GM18858 (cell line): ENCODE measurements around the gene RALGPS2.
"Not testable (repeated sequence)": the region's sequence is repeated elsewhere in the genome, so short reads cannot be mapped to it uniquely, and the experiment has no call there.

Experiments used
- ATAC-seq: cut with Tn5 transposase; IDR thresholded peaks from one replicate; pipeline ENCODE4 v1.9.1; 2021; ENCODE audit not compliant: unreplicated experiment

Gene RALGPS2

DNA sequence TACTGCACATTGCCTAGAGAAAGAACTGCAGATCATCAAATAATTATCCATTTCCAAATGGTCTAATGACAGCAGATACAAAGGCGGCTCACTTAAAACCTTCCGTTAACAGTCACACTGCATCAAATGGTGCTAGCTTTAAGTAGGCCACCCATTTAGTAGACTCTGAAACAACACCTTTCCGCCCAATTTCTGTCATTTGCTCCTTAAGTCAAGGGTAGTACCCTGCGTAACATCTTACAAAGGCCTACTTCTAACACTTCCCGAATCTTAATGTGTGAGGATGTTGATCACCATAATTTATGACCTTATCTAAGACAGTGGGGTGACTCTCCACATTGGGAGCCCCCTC is 692 bp upstream of the RALGPS2 start:
- ATAC-seq: no peak

DNA sequence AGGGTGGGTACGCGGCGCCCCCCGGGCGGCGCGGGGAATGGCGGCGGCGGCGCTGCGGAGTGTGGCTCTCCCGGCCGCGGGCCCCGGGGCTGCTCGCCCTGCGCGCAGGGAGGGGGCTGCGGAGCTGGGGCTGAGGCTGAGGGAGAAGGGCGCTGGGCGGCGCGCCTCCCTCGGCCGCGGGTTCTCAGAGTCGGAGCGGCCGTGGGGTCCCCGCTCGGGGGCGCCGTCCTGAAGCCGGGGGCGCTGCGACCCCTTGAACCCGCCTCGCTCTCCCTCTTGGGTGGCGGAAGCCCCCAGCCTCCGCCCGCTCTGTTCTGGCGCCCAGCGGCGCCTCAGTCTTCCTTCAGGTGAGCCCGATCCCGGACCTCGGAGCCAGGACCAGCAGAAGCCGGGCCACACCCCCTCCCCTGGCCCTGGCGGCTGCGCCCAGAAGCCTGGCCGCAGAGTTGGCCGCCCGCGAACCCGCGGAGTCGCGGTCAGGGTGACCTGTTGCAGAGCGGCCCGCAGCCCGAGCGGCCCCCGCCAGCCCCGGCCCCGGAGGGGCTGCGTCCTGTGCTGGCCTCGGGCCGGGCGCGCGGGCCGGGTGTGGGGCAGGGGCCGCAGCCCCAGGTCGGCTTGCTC is 532 bp downstream of the RALGPS2 start:
- peak; percentile 12 for ATAC-seq

DNA sequence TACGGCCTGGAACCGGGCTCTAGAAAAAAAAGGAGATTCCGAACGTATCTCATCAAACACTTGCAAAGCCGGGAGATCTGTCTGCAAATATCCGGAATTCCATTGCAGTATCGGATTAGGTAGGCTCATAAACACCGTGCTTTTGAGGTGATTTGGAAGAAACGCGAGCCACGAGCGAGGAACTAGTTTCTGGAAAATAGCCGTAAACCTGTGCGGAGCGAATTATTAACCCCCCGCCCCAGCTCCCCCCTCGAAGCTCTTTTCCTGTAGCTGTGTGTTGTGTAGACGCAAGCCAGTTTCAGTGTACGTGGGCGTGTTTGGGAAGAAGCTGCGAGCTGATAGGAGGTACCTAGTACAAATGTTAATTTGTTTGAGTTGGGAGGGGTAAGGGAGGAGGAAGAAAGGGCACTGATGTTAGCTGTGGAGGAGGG is 1.1 kb downstream of the RALGPS2 start:
- ATAC-seq: peak; percentile 73

DNA sequence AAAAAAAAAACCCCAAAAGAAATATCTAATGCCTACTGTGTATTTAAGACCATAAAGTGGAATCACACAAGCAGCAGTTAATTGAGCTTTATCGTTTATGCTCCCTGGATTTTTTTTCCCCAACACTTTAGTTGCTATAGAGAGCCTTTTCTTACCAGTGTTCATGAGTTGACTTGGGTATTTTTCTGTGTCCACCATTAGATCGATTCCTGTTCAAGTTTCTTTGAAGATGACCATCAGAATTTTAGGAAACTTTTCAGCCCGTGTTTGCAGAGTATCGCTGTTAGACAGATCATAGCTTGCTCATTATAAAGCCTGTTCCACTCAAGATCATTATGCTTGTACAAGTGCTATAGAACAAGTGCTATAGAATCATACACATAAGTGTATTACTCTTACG is 1.5 kb downstream of the RALGPS2 start:
- no peak for ATAC-seq

DNA sequence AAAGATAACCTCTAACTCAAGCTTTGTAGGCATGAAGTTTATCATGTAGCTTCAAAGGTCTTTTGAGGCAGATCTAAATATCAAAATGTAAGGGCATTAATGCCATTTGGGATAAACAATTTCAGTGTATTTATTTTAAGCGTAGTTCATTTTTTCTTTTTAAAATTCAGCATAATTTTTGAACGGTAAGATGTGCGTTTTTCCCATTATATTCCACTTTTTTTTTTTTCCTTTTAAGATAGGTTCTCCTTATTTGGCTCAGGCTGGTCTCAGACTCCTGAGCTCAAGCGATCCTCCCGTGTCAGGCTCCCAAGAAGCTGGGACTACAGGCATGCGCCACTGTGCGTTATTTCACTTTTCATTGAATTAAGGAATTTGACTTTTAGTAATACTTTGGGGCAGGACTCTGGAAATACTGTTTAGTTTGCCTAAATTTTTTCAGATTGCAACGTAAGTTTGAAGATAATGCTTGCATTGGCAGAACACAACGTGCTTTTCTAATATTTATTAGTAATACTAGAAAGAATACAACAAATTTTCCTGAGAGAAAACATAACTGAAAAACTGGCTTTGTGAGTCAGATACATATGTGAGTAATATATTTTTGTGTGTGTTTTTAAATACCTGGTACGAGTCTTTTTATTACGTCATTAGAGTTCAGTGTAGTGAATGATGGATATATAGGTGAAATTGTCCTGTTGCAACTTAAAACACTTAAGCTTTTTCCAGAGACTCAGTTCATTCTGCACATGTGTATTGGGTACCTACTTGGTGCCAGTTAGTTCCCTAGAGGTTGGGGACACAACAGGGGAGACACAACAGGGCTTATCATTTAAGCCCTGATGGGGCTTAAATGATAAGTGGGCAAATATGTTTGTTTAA is 2.2 kb downstream of the RALGPS2 start:
- no peak for ATAC-seq

DNA sequence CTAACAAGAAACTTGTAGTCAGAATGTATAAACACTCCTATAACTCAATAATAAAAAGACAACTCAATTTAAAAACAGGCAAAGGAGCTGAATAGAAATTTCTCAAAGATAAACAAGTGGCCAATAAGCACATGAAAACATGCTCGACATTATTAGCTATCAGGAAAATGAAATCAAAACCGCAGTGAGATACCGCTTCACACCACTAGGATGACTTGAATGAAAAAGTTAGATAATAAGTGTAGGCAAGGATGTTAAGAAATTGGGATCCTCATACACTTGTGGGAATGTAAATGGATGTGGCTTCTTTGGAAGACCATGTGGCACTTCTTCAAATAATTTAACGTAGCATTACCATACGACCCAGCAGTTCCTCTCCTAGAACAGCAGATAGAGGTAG is 8.9 kb downstream of the RALGPS2 start:
- no peak for ATAC-seq

DNA sequence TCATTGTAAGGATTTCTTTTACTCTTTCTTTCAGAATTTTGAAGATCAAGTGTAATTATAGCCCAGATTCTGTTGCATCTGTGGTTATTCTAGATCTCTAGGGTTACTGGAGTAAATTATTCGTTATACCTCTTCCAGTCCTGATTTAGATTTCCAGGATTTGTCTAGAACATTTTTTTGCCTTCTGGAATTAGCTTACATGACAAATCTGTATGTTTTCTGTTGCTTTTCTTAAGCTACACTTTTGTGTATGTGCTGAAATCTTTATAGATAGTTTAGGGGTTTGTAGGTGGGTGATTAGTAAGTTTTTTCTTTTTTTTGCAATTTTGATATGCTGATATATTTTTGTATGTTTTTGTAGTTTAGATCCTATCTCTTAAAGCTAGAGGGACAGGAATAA is 13.7 kb downstream of the RALGPS2 start:
- ATAC-seq: no peak

DNA sequence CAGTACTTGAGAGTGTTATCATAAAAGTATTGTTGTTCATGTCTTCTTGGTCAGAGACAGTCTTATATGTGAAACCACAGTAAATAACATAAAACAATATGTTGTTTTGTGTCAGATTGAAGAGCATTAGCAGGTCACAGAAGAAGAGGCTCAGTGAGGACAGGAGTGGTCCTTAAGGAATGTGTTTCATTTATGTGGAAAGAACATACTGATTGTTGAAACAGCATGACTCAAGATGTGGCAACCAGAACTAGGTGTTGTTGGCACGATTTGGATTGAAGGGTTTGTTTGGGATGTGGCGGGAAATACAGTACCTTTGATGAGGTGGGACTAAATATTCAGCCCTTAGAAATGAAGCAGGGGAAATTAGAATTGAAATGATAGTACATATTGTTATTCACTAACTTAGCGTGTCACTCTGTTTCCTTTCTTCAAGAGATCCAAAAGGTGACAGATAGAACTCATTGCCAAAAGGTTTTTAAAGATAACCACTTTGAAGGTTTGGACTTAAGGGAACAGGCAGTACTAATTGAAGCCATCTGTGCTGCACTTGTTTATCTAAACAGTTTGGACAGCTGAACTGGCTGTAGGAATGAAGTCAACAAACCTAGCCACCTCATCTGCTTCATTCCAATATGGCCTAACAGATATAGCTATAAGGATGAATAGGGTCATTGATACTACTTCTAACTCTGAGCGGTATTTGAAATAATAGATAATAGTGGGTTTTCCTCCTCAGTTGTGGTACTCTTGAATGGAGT is 14.4 kb downstream of the RALGPS2 start:
- ATAC-seq: no peak

DNA sequence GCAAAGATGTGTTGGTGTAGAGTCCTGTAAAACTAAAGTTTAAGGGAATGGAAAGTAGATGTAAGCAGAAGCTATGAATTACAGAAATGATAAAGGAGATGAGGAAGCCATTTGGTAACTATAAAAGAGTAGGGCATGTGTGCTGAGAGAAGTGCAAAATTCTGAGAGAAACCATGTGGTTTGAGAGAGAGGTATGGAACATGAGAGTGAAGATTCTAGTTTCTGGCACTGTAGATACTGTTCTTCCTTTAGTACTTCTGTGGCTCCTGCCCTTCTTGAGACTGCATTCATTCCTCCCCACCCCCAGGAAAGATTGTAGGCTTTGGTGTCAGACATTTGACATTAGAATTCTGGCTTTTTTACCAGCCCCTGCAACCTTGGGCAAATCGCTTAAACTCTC is 15.4 kb downstream of the RALGPS2 start:
- no peak for ATAC-seq

DNA sequence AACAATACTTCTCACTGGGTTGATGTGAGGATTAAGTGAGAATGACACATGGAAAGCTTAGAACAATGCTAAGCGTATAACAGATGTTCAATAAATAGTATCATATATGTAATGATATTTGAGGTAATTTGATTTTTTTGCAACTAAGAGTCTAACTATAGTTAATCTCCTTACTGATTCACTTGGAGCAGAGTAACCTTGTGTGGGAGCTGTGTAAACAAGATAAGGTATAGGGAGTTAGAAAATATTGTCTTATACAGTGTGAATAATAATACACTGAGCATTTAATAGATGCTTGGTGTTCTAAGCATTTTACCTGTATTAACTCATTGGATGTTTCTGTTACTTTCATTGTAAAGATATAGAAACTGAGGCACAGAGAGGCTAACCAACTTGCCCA is 15.9 kb downstream of the RALGPS2 start:
- ATAC-seq: no peak

DNA sequence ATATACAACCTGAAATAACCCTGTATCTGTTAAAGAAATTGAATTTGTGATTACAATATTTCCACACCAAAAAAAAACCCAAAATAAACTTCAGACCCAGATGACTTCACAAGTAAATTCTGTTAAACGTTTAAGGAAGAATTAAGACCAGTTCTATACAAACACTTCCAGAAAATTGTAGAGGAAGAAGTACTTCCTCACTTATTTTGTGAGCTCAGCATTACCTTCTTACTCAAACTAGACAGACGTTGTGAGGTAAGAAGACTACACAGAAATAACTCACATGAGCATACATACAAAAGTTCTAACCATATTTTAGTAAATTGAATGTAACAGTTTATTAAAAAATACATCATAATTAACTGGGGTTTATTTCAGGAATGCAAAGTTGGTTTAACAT is 18.8 kb downstream of the RALGPS2 start:
- ATAC-seq: no peak

DNA sequence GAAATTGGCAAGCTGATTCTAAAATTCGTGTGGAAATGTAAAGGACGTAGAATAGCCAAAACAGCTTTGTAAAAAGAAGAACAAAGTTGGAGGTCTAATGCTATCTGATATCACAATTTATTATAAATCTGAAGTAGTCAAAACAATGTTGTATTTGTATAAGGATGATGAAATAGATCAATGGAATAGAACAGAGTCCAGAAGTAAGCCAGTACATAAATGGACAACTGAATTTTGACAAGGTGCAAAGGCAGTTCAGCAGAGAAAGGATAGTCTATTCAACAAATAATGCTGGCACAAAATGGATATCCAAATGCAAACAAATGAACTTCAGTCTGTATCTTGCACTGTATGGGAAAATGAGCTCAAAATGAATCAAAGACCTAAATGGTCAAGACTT is 20.2 kb downstream of the RALGPS2 start:
- no peak for ATAC-seq

DNA sequence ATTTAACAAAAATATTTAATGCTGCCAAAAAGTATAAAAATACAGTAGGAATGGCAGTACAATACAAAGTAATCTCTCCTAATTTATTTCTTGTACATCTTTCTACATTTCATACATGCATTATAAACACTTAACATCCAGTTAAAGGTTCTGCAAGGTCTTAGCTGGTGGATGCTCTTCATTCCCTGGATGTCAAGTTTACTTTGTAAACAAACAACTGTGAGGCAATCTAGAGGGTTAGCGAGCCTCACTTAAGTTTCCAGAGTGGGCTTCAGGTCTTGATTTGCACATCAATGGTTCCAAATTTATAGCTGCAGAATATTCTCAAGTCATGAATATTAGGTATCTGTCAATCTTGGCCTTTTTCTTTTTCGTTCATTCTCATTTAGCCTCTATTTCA is 21.3 kb downstream of the RALGPS2 start:
- ATAC-seq: no peak

DNA sequence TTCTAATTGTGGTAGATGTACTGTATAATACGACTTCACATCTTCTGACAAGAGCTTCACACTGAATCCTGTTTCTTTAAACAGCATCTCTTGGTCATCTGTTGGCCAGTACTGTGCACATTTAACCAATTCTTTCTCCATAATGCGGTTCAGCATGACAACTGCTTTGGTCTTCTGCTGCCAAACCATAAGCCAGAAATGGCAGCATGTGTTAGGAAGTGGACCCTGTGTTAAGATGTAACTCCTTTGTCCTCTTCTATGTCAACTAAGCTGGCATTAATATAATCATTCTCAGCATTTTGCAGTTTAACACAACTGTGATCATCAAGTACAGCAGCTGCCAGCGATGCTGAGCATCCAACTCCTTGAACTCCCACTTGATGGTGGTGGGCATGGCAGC is 22.3 kb downstream of the RALGPS2 start:
- ATAC-seq: not testable (repeated sequence)

DNA sequence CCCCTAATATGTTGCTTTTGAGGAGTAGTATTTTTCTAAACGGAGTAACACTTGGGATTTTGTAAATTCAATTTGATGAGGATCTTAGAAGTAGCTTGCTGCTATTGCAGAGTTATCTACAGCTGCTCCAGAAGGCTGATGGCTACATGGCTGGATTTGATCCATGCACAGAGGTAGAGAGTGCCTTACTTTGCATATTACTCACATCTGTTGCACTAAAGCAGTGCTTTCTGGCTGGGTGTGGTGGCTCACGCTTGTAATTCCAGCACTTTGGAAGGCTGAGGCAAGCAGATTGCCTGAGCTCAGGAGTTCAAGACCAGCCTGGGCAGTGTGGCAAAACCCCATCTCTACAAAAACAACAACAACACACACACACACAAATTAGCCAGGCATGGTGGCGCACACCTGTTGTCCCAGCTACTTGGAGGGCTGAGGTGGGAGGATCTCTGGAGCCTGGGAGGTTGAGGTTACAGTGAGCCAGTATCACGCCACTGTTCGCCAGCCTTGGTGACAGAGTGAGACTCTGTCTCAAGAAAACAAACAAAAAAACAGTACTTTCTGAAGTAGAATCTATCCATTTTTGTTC is 24.6 kb downstream of the RALGPS2 start:
- no peak for ATAC-seq

DNA sequence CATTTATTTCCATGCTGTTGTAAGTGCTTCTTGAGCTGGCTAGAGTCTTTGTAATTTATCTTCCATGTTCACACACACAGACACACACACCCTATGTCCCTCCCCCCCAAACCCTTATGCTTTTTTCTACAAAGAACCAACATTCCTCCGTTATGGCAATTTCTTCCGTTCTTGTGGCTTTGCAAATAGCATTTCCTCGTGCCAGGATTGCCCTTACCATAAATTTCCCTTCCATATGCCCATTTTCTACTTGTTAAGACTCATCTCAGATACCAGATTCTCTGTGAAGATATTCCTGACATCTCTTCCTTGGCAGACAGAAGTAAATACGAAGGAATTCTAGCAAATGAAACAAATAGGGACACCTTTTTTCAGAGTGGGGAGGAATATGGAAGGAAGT is 26.0 kb downstream of the RALGPS2 start:
- ATAC-seq: no peak

DNA sequence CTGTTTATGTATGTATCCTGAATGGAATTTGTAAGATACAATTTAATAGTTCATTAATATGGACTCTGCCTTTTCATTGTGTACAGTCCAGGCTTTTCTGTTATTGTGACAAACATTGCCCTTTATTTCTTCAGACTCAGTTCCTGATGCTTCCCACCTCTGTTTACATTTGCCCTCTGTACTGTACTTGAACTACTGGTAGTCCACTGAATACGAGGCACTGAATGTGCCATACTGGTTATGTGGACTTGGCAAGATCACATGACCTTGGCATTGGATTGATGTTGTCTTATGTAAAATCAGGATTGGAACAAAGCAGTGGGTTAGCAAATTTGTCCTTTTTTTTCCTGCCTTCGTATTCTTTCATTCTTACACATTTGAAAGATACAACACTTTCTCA is 27.8 kb downstream of the RALGPS2 start:
- ATAC-seq: no peak

DNA sequence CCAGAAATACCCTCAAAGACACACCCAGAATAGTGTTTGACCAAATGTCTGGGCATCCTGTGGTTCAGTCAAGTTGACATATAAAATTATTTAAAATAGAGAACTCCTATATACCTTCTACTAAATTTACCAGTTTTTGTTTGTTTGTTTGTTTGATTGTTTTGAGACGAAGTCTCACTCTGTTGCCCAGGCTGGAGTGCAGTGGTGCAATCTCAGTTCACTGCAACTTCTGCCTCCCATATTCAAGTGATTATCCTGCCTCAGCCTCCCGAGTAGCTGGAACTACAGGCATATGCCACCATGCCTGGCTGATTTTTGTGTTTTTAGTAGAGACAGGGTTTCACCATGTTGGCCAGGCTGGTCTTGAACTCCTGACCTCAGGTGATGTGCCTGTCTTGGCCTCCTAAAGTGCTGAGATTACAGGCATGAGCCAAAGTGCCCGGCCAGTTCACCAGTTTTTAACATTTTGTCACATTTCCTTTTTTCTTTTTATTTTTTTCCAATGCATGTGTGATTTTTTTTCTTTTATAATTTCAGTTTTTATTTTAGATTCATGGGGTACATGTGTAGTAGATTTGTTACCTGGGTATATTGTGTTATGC is 29.7 kb downstream of the RALGPS2 start:
- ATAC-seq: not testable (repeated sequence)

DNA sequence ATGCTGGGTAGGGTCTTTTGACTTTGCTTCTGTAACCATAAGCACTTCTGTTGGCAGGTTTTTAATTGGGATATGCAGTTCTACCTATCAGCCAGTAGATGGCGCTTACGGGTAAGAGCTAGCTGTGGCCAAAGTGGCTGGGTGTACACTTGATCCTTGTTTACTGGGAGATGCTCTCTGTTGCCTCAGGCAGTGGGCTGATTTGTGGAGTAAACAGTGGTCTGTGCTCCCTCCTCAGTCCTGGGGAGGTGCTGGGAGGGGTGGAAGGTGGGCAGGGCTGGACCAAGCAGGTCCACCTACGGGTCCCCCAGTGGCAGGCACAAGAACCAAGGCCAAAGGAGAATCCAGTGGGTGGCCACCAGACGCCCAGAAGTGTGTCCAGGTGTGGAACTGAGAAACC is 43.4 kb downstream of the RALGPS2 start:
- ATAC-seq: no peak

DNA sequence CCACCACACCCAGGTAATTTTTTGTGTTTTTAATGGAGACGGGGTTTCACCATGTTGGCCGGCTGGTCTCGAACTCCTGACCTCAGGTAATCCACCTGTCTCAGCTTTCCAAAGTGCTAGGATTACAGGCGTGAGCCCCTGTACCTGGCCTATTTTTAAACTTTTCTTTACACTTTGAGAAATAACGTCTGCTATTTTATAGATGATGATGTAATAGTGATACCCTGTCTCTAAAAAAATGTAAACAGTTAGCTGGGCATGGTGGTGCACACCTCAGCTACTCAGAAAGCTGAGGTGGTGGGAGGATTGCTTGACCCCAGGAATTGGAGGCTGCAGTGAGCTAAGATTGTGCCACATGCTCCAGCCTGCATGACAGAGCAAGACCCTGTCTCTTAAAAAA is 47.9 kb downstream of the RALGPS2 start:
- no peak for ATAC-seq

DNA sequence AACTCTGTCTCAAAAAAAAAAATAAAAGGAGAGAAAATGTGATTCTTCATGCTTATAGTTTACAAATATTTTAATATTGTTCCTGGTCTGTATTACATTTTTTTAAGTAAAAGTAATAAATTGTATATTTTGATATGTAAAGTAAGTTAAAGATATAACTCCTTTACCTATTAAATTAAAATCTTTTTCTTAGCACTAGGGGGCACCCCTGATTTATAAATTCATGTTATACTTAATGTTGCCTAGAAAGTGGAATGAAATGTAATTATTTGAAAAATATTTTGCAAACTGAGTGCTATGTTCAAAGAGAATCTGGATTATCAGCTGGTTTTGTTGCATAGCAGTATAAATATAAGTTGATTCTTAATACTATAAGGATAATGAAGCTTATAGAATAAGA is 49.2 kb downstream of the RALGPS2 start:
- no peak for ATAC-seq
